ENCODE data around the gene GOLPH3. TPM values are rescaled to one million over a fixed set of nuclear protein-coding genes. Genes with fewer than 3 reads are reported as not detected.

Gene GOLPH3
- polyA plus RNA-seq, 1 donor (not counting 4 experiments of a cell fraction or from before 2014, with no cell fraction given), result 42.0 TPM

DNA sequence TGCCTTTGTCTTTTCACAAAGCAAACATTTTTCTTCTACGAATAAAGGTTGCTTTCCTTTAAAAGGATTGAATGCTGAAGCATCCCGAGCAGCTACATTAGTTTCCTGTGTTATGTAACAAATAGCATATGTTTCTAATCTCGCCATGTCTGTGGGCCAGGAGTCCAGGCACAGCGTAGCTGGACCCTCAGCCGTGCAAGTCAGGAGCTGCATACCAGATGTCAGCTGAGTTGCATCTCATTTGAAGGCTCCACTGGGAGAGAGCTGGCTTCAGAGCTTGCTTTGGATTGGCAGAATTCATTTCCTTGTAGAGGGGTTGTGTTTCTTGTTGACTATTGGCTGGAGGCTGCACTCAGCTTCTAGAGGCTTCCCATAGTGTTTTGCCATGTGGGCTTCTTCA, 16.0 kb upstream of the GOLPH3 start:
- dilution Hi-C loops (cut with MboI; ENCODE audit: extremely low pct_ligation_motif_present, low sequenced_read_pairs), result no loop called here

DNA sequence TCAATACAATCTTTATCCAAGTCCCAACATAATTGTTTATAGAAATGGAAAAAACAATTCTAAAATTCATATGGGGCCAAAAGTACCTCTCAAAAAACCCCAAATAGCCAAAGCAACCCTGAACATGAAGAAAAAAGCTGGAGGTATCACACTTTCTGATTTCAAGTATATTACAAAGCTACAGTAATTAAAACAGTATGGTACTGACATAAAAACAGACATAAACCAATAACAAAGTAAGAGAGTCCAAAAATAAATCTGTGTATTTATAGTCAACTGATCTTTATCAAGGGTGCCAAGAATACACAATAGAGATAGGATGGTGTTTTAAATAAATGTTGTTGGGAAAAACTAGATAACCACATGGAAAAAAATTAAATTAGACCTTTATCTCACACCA, 13.6 kb upstream of the GOLPH3 start:
- no peaks in the 10 kb centered on the region for H3K9me1 ChIP-seq (ENCODE audit: control insufficient read depth, extremely low read depth, insufficient read depth, low read length)
- no peak overlapping the region for H3K9ac ChIP-seq (ENCODE audit: control insufficient read depth, extremely low read depth, insufficient read depth, low read length)
- no peaks in the 10 kb centered on the region for H3K9me3 ChIP-seq (ENCODE audit: control insufficient read depth, low read depth, low read length)
- no peak overlapping the region for H3K4me3 ChIP-seq (ENCODE audit: control insufficient read depth in 2 of 3, extremely low read depth in 1 of 3, insufficient read depth in 2 of 3, low read depth in 1 of 3, low read length in 3 of 3)
- no peak overlapping the region for H2AFZ ChIP-seq (ENCODE audit: control insufficient read depth, low read length)
- DNase-seq (ENCODE audit: low read depth, low spot score) (no peak), FAIRE-seq (no peak)
- H3K27ac ChIP-seq (ENCODE audit: control insufficient read depth, insufficient read depth, low read length), result no peak overlapping the region
- no peak overlapping the region for H3K4me2 ChIP-seq (ENCODE audit: control insufficient read depth, extremely low read depth, insufficient read depth, low read depth, low read length)
- TF ChIP-seq, protein P1, sequence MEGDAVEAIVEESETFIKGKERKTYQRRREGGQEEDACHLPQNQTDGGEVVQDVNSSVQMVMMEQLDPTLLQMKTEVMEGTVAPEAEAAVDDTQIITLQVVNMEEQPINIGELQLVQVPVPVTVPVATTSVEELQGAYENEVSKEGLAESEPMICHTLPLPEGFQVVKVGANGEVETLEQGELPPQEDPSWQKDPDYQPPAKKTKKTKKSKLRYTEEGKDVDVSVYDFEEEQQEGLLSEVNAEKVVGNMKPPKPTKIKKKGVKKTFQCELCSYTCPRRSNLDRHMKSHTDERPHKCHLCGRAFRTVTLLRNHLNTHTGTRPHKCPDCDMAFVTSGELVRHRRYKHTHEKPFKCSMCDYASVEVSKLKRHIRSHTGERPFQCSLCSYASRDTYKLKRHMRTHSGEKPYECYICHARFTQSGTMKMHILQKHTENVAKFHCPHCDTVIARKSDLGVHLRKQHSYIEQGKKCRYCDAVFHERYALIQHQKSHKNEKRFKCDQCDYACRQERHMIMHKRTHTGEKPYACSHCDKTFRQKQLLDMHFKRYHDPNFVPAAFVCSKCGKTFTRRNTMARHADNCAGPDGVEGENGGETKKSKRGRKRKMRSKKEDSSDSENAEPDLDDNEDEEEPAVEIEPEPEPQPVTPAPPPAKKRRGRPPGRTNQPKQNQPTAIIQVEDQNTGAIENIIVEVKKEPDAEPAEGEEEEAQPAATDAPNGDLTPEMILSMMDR (optimal IDR thresholded peaks at IDR 0.05 in 1 of 3, IDR thresholded peaks at IDR 0.05 in 1 of 3, conservative IDR thresholded peaks at IDR 0.05 in 1 of 3; ENCODE audit: extremely low read depth in 1 of 3, insufficient read depth in 2 of 3, low read length in 3 of 3), result no peak
- no peak for TF ChIP-seq EZH2 (IDR thresholded peaks at IDR 0.05; ENCODE audit: low read length)
- dilution Hi-C loops (cut with MboI; ENCODE audit: extremely low pct_ligation_motif_present, low sequenced_read_pairs), result no loop called here
- no peaks in the 10 kb centered on the region for H3K36me3 ChIP-seq (ENCODE audit: control insufficient read depth in 2 of 2, extremely low read depth in 1 of 2, insufficient read depth in 2 of 2, low read length in 2 of 2)
- no peaks in the 10 kb centered on the region for H3K27me3 ChIP-seq (ENCODE audit: control insufficient read depth, extremely low read depth, insufficient read depth, low read length)
- H3K79me2 ChIP-seq (ENCODE audit: control insufficient read depth, insufficient read depth, low read length), result no peaks in the 10 kb centered on the region
- H4K20me1 ChIP-seq (ENCODE audit: control insufficient read depth, extremely low read depth, insufficient read depth, low read length), result no peaks in the 10 kb centered on the region
- no peaks in the 10 kb centered on the region for H3K4me1 ChIP-seq (ENCODE audit: control insufficient read depth, extremely low read depth, insufficient read depth, low read length)

More for the DNA sequence above, 16.0 kb upstream of the GOLPH3 start:
- Histone ChIP-seq H3K27me3 (ENCODE audit: control insufficient read depth, extremely low read depth, insufficient read depth, low read length) (no peaks in the 10 kb centered on the region), H3K9ac (ENCODE audit: control insufficient read depth, extremely low read depth, insufficient read depth, low read length) (no peak overlapping the region), H4K20me1 (ENCODE audit: control insufficient read depth, extremely low read depth, insufficient read depth, low read length) (no peaks in the 10 kb centered on the region), H3K36me3 (ENCODE audit: control insufficient read depth in 2 of 2, extremely low read depth in 1 of 2, insufficient read depth in 2 of 2, low read length in 2 of 2) (no peaks in the 10 kb centered on the region), H3K9me1 (ENCODE audit: control insufficient read depth, extremely low read depth, insufficient read depth, low read length) (no peaks in the 10 kb centered on the region), H3K4me2 (ENCODE audit: control insufficient read depth, extremely low read depth, insufficient read depth, low read depth, low read length) (no peak overlapping the region), H2AFZ (ENCODE audit: control insufficient read depth, low read length) (no peak overlapping the region), H3K4me1 (ENCODE audit: control insufficient read depth, extremely low read depth, insufficient read depth, low read length) (no peaks in the 10 kb centered on the region), H3K9me3 (ENCODE audit: control insufficient read depth, low read depth, low read length) (no peaks in the 10 kb centered on the region), H3K79me2 (ENCODE audit: control insufficient read depth, insufficient read depth, low read length) (no peaks in the 10 kb centered on the region), H3K4me3 (ENCODE audit: control insufficient read depth in 2 of 3, extremely low read depth in 1 of 3, insufficient read depth in 2 of 3, low read depth in 1 of 3, low read length in 3 of 3) (no peak overlapping the region), H3K27ac (ENCODE audit: control insufficient read depth, insufficient read depth, low read length) (no peak overlapping the region)
- FAIRE-seq (no peak), DNase-seq (ENCODE audit: low read depth, low spot score) (no peak)
- no peak for TF ChIP-seq EZH2 (IDR thresholded peaks at IDR 0.05; ENCODE audit: low read length)
- TF ChIP-seq, protein P1 (optimal IDR thresholded peaks at IDR 0.05 in 1 of 3, IDR thresholded peaks at IDR 0.05 in 1 of 3, conservative IDR thresholded peaks at IDR 0.05 in 1 of 3; ENCODE audit: extremely low read depth in 1 of 3, insufficient read depth in 2 of 3, low read length in 3 of 3), result no peak
